Prostate gland (tissue), 2 donors: ENCODE measurements around the gene TPO.

Experiments
- POLR2A ChIP-seq: fragments of 450-650 bp; IDR thresholded peaks from one replicate; pipeline ENCODE4 v1.6.1; 2016; ENCODE audit warnings: antibody characterized with exemption, mild to moderate bottlenecking
- TF ChIP-seq, protein P1 (sequence below), 4 experiments: fragments of 200-600 bp in 2 of 4; fragments of 450-650 bp in 2 of 4; sonication (generic) in 2 of 4; IDR thresholded peaks; 1 replicate in 3 of 4; 2 replicates in 1 of 4; pipeline ENCODE4 v1.5.1; 2016 to 2019; ENCODE audit warnings: antibody characterized with exemption in 4 of 4, mild to moderate bottlenecking in 2 of 4, moderate library complexity in 2 of 4

DNA sequence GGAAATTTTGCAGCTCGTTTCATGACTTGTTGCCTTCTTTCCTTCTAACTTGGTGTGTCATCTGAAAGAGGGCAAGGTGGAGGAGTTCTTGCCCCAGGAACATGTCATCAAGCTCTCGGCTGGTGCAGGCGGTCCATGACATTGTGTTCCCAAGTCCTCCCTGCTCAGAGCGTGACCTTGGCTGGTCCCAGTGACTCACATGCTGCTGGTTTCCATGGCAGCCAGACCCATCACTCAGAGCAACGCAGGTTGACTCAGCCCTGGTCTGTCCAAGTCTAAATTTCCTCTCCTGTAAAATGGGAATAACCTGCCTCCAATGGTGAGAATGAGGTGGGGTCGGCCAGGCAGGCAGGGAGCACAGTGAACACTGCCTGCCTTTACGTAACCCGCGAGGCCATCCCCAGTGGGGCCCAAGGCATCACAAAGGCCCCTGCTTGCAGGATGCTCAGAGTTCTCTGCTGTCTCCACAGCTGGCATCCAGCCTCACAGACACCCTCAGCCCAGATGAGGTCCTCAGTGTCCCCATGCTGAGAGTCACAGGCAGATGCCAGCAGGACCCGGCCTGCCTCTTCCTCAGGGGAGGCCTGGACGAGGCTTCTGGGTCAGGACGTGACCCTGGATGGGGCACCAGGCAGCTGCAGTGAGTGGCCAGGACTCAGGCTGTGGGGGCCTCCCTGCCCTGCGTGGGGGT is 143.7 kb downstream of the TPO start:
- TF ChIP-seq, protein P1, sequence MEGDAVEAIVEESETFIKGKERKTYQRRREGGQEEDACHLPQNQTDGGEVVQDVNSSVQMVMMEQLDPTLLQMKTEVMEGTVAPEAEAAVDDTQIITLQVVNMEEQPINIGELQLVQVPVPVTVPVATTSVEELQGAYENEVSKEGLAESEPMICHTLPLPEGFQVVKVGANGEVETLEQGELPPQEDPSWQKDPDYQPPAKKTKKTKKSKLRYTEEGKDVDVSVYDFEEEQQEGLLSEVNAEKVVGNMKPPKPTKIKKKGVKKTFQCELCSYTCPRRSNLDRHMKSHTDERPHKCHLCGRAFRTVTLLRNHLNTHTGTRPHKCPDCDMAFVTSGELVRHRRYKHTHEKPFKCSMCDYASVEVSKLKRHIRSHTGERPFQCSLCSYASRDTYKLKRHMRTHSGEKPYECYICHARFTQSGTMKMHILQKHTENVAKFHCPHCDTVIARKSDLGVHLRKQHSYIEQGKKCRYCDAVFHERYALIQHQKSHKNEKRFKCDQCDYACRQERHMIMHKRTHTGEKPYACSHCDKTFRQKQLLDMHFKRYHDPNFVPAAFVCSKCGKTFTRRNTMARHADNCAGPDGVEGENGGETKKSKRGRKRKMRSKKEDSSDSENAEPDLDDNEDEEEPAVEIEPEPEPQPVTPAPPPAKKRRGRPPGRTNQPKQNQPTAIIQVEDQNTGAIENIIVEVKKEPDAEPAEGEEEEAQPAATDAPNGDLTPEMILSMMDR (IDR thresholded peaks at IDR 0.05): no peak
- TF ChIP-seq POLR2A: no peak
